ENCODE results near the gene SUPT5H. TPM values are rescaled to one million over a fixed set of nuclear protein-coding genes. Genes with fewer than 3 reads are reported as not detected.

The SUPT5H gene
- total RNA-seq, 3 donors from 2014 or later (not counting 1 experiment from before 2014, with no cell fraction given), result 228 to 256 (median 230) TPM

DNA sequence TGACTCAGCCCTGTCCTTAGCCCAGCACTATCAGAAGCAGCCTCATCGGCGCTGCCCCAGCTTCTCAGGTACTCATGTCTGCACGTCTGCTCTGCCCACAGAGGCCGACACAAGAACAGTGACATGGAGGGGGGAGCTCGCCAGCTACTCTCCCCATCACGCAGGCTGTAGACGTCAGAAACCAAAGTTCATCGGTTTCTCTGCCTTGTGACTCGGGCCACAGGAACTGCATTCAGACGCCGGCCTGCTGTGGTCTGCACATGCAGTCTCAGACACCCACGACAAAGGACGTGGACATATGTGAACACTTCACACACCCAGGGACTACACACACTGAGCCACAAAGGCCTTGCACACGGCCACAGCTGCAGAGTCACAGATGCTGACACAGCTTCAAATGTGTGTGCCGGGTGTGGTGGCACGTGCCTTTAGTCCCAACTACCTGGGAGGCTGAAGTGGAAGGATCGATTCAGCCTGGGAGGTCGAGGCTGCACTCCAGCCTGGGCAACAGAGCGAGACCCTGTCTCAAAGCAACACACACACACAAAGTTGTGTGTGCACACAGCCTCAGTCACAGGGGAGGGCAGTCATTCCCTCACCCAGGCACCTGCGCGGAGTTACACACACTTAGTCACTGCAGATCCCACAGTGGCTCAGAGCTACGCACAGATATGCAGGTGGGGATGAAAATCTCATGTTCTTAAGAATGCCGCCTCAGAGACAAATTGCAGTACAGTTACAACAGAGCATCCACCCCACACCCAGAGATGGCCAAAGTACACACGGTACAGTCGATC is 43.6 kb upstream of the SUPT5H start:
- no peaks in the 10 kb centered on the region for H3K27me3 ChIP-seq (ENCODE audit: control insufficient read depth, insufficient read depth, low read length)
- Mint-ChIP-seq H3K9me3 (no peaks in the 10 kb centered on the region), H3K27me3 (ENCODE audit: low read depth in 2 of 2) (no peaks in the 10 kb centered on the region), H3K4me1 (peaks cover 58 to 78% of the 10 kb centered on the region in 2 donors), H3K36me3 (no peaks in the 10 kb centered on the region), H3K4me3 (peak overlapping the region; percentile 94), H3K27ac (peak overlapping the region; percentile 96 to 97)
- H3K36me3 ChIP-seq (ENCODE audit: control insufficient read depth, insufficient read depth, low read length), result peaks cover 8% of the 10 kb centered on the region
- H3K9me3 ChIP-seq (ENCODE audit: control insufficient read depth, insufficient read depth, low read length), result no peaks in the 10 kb centered on the region
- ATAC-seq (peak; percentile 46 to 70 (median 59)), DNase-seq (peak; percentile 83 to 96)
- H3K4me3 ChIP-seq (ENCODE audit: low read length), result no peak overlapping the region
- 14% methylated on average over 25 of the region's 25 CpGs for WGBS (ENCODE audit: insufficient coverage)
- H3K27ac ChIP-seq (ENCODE audit: low read length), result peak overlapping the region; percentile 95
- H3K4me1 ChIP-seq (ENCODE audit: control insufficient read depth, insufficient read depth, low read length), result peaks cover 94% of the 10 kb centered on the region
- intact Hi-C loops (cut with micrococcal nuclease), result loop anchor here (1.0 to 2.0 kb wide), 4 partner anchors 10 to 551 kb away; partner anchors contain the start of genes MED29, PAF1, PLEKHG2 and SUPT5H
- TF ChIP-seq, protein P1, sequence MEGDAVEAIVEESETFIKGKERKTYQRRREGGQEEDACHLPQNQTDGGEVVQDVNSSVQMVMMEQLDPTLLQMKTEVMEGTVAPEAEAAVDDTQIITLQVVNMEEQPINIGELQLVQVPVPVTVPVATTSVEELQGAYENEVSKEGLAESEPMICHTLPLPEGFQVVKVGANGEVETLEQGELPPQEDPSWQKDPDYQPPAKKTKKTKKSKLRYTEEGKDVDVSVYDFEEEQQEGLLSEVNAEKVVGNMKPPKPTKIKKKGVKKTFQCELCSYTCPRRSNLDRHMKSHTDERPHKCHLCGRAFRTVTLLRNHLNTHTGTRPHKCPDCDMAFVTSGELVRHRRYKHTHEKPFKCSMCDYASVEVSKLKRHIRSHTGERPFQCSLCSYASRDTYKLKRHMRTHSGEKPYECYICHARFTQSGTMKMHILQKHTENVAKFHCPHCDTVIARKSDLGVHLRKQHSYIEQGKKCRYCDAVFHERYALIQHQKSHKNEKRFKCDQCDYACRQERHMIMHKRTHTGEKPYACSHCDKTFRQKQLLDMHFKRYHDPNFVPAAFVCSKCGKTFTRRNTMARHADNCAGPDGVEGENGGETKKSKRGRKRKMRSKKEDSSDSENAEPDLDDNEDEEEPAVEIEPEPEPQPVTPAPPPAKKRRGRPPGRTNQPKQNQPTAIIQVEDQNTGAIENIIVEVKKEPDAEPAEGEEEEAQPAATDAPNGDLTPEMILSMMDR (IDR thresholded peaks at IDR 0.05), result no peak

DNA sequence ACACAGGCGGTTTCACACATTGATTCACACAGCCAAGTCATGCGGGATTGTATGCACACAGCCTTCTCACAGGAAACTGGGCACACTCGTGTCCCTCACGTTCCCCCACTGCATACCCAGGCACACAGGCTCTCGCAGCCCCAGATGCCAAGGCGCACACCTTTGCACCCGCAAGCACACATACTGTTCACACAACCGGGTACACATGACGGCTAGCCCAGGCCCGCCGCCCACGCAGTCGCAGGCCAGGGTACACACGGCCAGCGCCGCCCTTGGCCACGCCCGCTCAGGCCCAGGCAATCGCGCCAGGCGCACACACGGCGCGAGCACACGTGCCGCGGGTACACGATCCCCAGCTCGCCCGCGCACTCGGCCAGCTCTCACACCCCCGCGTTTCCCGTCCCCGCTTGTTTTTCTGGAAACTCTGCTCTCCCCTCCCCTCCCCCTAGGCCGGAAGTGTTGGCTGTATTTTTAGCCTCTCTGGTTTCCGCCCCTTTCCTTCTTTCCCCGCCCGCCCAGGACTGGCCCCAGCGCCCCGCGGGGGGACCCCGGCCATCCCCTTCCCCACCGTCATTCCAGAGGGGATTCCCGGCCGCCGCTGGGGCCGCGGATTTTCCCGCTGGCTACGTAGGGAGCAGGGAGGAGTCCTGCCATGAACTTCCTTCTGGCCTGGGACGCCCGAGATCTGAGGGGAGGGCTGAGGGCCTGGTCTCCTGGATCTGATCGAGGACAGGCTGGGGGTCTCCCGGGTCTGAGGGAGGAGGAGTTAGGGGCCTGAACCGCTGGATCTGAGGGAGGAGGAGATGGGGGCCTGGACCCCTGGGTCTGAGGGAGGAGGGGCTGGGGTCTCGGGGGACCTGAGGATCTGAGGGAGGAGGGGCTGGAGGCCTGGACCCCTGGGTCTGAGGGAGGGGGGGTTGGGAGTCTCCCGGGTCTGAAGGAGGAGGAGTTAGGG is 42.8 kb upstream of the SUPT5H start:
- ATAC-seq (peak; percentile 5 to 33 (median 19)), DNase-seq (peak; percentile 80 to 92)
- Histone ChIP-seq H3K27ac (ENCODE audit: low read length) (peak overlapping the region; percentile 95), H3K4me1 (ENCODE audit: control insufficient read depth, insufficient read depth, low read length) (peaks cover 86% of the 10 kb centered on the region), H3K36me3 (ENCODE audit: control insufficient read depth, insufficient read depth, low read length) (peaks cover 4% of the 10 kb centered on the region), H3K27me3 (ENCODE audit: control insufficient read depth, insufficient read depth, low read length) (no peaks in the 10 kb centered on the region), H3K4me3 (ENCODE audit: low read length) (peak overlapping the region; percentile 53), H3K9me3 (ENCODE audit: control insufficient read depth, insufficient read depth, low read length) (no peaks in the 10 kb centered on the region)
- Mint-ChIP-seq H3K27me3 (ENCODE audit: low read depth in 2 of 2) (no peaks in the 10 kb centered on the region), H3K36me3 (no peaks in the 10 kb centered on the region), H3K27ac (peak overlapping the region; percentile 96 to 97), H3K4me1 (peaks cover 57 to 79% of the 10 kb centered on the region in 2 donors), H3K4me3 (peak overlapping the region; percentile 94), H3K9me3 (no peaks in the 10 kb centered on the region)
- TF ChIP-seq, protein P1 (IDR thresholded peaks at IDR 0.05), result no peak
- intact Hi-C loops (cut with micrococcal nuclease), result loop anchor here (1.0 to 2.0 kb wide), 3 partner anchors 11 to 552 kb away; partner anchors contain the start of genes MED29, PAF1 and SUPT5H
- 1% methylated on average over 56 of the region's 59 CpGs for WGBS (ENCODE audit: insufficient coverage)

DNA sequence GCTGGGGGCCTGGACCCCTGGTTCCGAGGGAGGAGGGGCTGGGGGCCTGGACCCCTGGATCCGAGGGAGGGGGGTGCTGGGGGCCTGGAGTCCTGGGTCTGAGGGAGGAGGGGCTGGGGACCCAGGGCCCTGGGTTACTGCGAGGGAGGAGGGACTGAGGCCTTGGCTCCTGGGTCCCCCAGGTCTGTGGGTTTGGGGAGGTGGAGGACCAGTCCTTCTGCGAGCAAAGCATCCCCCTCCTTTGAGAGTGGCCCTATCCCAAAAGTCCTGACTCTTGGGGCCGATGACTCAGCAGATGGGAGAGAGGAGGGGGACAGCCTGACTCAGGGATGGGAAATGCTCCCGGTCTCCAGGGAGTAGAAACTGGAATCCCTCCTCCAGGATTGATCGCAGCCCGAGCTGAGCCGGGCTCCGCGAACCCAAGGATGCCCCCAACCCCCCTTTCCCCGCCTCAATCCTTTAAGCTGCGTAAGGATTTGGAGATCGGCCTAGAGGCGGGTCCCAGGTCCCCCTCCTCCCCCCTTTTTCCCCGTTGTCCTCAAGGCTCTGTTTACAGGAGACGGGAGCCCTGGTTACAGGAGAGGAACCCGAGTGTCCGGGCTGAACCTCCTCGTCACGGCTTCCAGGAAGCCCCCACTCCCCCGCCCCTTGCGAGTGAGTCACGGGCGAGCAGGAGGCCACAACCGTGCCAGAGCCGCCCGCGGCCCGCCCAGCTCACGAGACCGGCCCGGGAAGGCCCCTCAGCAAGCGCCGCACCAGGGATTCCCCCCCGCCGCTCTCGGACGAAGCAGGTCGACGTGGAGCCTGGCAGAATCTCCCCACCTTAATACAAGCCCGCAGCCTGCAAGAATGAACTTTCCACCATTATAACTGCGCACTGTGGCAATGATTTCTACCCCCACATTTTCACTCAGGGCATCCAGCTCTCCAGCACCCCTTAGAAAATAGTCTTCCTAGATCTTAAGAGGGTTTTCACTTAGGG is 41.8 kb upstream of the SUPT5H start:
- H3K4me1 Mint-ChIP-seq, result peaks cover 61 to 79% of the 10 kb centered on the region in 2 donors
- peaks cover 12% of the 10 kb centered on the region for H3K36me3 ChIP-seq (ENCODE audit: control insufficient read depth, insufficient read depth, low read length)
- peak overlapping the region; percentile 95 for H3K27ac ChIP-seq (ENCODE audit: low read length)
- H3K4me3 ChIP-seq (ENCODE audit: low read length), result peak overlapping the region; percentile 53
- H3K9me3 ChIP-seq (ENCODE audit: control insufficient read depth, insufficient read depth, low read length), result no peaks in the 10 kb centered on the region
- peak overlapping the region; percentile 96 to 97 for H3K27ac Mint-ChIP-seq
- intact Hi-C loops (cut with micrococcal nuclease), result loop anchor here (2.0 kb wide), 1 partner anchor 553 kb away; no protein-coding TSS in a partner anchor
- ATAC-seq, result peak; percentile 30 to 64 (median 47)
- WGBS (ENCODE audit: insufficient coverage), result 2% methylated on average over 43 of the region's 43 CpGs
- H3K4me1 ChIP-seq (ENCODE audit: control insufficient read depth, insufficient read depth, low read length), result peaks cover 85% of the 10 kb centered on the region
- TF ChIP-seq, protein P1 (IDR thresholded peaks at IDR 0.05), result no peak
- peak; percentile 98 to 99 for DNase-seq
- no peaks in the 10 kb centered on the region for H3K27me3 Mint-ChIP-seq (ENCODE audit: low read depth in 2 of 2)
- H3K4me3 Mint-ChIP-seq, result peak overlapping the region; percentile 94
- no peaks in the 10 kb centered on the region for H3K9me3 Mint-ChIP-seq
- peaks cover 2% of the 10 kb centered on the region for H3K36me3 Mint-ChIP-seq
- no peaks in the 10 kb centered on the region for H3K27me3 ChIP-seq (ENCODE audit: control insufficient read depth, insufficient read depth, low read length)
